Skin of body (tissue), 2 donors: ENCODE data around the gene PLEKHF1. TPM values are rescaled to one million over a fixed set of nuclear protein-coding genes. Genes with fewer than 3 reads are reported as not detected.
"Not testable (repeated sequence)": the region's sequence is repeated elsewhere in the genome, so short reads cannot be mapped to it uniquely, and the experiment has no call there.

Experiments
- DNase-seq: peaks from one replicate; lab custom pipeline; 2025; lab: John Stamatoyannopoulos, UW
- total RNA-seq: library from RNA; depleted of rRNA; stranded (reverse); fragments of >200 nt; gene quantifications from one replicate; pipeline ENCODE4 v1.2.3, GENCODE V29; 2014

Gene PLEKHF1
- total RNA-seq, 1 donor from 2014 or later = 10.7 TPM

DNA sequence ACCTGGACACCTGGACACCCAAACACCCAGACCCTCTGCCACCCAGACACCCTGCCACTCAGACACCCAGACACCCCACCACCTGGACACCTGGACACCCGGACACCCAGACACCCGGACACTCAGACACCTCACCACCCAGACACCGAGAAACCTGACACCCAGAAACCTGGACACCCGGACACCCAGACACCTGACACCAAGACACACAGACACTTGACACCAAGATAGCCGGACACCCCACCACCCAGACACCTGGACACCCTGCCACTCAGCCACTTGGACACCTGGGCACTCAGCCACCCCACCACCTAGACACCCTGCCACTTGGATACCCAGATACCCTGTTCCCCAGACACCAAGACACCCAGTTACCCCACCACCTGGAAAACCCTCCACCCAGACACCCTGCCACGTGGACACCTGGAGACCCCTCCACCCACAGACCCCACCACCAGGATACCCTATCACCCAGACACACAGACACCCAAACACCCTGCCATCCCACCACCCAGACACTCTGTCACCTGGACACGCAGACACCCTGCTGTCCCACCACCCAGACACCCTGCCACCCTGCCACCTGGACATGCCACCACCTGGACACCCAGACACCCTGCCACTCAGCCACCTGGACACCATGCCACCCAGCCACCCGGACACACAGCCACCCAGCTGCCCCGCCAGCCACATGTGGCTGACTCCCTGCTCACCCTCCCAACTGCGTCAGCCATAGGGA, 32.4 kb downstream of the PLEKHF1 start:
- no peak for DNase-seq

DNA sequence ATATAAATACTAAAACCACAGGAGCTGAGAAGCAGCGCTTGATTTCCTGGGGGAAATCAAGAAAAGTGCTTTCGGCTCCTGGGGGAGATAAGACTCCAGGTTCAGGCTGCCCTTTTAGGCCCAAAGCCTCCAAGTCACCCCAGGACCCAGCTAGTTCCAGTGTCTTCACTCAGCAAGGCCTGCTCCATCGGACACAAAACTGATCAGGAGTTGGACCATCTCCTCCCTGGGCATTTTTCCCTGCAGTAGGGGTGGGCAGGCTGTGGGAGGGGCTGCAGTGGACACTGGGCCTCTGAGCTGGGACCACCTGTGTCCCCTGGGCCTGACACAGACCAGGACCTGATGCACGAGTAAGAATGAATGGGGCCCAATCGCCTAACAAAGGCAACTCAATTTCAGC, 34.6 kb downstream of the PLEKHF1 start:
- DNase-seq = no peak

DNA sequence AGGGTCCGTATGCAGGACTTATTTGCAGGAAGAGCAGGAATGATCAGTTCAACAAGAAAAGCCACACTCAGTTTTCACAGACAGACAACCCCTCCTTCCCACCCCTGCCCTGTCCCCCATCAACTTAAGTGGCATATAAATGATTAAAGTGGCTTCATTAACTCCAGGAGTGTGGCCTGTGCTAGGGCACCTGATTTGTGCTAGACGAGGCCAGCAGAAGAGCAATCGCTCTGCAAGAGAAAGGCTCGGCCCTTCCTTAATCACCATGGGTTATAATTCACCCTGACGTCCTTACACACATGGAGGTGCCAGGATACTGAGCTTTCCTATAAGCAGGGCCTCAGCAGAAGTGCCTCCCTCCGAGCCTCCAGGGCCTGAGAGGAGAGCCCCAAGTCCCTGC, 35.2 kb downstream of the PLEKHF1 start:
- DNase-seq = no peak

DNA sequence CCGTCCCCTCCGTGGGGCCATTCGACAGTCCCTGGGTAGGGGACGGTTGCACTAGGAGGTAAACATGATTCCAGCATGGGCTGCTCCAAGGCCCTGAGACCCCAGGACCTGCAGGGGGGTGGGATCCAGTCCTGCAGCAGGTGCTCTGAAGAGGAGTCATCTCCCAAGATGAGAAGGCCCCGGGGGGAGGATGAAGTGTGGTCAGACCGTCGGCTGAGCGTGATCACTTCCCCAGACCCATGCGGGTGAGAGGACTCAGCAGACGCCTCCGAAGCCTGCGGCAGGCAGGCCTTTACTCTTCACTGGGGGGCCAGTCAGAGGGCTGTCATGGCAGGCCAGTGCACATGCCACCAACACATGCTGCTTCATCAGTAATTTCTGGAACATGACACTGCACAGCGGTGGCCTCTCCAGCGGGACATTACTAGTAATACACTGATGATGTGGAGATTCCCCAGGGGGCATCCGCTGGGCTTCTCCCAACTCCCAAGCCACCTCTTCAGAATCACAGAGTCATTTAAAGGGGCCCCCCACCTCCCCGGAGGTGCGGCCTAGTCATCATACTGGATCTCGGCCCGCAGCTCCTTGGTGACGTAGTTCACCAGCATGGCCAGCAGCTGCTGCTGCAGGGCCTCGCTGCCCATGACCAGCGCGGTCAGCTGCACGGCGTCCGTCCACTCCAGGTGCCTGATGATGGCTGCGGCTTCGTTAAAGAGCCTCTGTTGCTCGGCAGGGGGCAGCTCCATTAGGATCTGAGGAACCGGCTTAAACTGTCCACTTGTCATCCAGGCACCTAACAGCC, 37.1 kb downstream of the PLEKHF1 start:
- no peak for DNase-seq

DNA sequence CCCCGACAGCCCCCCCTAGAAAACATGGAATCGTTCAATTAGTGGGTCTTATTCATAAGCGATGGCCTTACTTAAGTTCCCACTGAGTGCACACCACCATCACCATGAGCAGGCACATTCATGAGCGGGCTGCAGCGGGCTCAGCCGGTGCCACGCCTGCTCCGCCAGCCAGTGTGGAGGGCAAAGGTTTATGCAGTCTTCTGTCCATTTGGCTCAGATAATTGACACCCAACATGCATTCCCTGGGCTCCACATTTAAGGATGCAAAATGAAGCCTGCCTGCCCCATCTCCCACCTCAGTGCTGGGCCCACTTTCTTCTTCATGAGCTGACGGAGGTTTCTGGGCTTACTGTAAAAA, 37.7 kb downstream of the PLEKHF1 start:
- DNase-seq = no peak

DNA sequence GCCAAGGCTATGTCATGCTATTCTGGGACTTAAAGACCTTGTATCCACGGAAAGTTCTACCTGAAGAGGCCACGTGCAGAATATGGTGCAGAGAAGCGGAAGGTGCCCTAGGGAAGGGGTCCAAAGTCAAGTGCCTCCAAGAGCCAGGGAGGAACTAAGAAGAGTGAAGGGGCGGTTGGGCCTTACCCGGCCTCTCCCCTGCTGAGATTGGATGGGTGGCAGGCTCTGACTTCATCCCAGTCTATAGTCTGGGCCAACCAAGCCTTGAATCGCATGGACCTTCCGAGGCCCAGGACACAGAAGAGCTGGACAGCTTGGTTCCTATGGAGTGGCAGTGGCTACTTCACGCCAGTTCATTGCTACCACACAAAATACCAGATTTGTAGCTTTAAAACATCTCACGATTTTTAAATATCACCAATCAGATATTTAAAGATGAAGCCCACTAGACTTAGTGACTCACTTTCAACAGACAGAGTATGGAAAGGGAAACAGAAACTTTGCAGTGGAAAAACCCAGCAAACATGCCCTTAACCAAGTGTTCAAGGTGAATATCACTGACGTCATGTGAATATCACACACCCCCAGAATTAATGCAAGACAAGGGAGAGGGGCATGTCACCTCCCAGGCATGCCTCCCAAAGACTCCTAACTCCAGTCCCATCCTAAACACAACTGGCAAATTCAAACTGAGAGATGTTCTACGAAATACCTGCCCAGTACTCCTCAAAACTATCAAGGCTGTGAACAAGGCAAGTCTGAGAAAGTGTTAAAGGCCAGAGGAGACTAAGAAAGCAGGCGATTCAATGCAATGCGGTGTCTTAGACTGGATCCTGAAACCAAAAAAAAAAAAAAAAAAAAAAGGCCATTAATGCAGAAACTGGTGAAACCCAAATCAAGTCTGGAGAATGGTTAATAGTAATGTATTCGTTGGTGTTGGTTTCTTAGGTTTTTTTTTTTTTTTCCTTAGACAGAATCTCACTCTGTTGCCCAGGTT, 39.6 kb downstream of the PLEKHF1 start:
- no peak for DNase-seq

DNA sequence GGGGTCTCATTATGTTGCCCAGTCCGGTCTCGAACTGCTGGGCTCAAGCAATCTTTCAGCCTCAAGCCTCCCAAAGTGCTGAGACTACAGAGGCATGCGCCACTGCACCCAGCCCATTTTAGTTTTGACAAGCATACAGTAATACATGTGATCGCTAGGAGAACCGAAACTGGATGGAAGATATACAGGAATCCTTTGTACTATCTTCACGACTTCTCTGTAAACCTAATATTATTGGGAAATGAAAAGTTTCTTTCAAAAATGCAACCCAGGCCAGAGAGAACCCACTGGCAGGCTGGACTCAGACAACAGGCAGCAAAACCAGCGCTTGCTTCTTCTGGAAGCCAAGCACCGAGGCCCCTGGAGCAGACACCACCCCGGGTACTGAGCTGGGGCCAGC, 40.4 kb downstream of the PLEKHF1 start:
- no peak for DNase-seq

DNA sequence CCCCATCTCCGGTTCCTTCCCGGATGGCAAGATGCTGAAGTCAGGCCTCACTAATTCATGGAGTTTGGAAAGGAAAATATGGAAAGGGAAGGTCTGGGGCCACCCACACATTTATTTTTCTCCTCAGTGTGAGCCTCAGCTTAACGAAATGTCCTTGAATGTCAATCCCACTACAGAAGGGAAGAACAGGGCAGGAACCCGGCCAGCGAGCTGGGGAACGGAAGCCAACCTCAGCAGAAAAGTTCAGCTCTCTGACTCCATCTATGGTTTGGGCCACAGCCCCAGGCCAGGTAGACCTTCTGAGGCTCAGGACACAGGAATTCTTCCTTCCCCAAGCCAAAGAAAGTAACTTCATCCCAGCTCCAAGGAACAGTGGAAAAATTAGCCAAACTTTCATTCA, 41.4 kb downstream of the PLEKHF1 start:
- no peak for DNase-seq

DNA sequence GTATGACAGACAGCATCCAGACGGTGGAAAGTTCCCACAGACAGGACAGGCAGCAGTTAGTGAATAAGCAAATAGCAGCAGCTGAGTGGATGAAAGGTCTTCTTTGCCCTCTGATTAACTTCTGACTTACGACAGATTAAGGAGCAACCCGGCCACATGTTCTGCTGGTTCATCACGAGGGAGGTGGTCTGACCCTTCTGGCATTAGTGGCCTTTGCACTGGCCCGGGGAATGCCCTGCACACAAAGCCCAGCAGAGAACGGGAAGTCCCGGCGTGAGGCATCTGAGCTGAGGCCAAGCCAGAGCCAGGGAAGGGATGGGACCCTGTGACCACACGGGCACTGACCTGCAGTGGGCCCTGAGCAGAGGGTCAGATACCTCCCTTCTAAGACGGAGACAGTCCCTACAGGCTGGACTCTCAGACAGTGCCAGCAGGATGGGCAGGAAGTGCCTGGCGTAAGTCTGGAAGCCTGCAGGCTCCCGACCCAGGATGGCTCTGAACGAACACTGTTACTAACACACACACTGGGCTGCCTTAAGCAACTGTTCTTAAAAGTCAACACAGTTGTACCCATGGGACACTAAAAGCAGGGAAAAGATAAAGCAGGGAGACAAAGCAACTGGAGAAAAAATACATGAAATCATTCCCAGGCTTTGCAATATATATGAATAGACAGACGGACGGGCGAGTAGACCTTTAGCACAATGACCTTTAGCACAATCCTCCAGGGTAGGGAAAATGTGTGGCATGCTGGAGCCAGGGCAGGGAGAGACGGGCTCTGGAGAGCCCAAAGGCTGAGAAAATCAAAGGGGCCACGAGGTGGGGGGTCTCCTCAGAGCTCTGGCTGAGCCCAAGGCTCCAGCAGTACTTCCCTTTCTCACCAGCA, 43.5 kb downstream of the PLEKHF1 start:
- no peak for DNase-seq

DNA sequence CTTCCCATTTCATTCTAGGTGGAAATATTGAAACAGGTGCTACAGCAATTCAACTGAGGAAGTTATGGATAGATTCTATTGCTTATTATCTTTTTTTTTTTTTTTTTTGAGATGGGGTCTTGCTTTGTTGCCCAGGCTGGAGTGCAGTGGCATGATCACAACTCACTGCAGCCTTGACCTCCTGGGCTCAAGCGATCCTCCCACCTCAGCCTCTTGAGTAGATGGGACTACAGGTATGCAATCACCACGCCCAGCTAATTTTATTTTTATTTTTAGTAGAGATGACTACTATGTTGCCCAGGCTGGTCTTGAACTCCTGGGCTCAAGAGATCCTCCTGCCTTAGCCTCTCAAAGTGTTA, 44.2 kb downstream of the PLEKHF1 start:
- DNase-seq = not testable (repeated sequence)

DNA sequence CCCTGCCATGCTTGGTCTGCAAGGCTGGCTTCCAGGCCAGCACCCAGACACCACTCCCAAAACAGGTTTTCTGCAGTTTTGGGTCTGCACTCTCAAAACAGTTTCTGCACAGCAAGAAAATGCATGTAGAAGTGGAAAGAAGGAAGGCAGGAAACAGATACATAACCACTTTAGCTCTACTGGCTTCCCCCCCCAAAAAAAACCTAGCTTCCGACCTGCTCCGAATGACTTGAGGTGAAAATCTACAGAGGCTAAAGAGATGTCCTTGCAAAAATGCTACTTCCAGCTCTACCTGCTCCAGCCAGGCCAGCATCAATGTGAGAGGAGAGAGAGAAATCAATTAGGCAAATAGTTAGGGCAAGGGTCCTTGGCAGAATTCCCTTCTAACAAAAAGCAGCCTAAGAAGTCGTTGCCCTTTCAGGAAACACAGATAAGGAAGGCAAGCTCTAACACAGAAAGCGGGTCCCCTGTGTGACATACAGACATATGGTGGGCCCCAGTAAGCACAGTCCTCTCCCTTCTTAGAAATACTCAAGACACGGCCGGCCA, 46.4 kb downstream of the PLEKHF1 start:
- DNase-seq = no peak

DNA sequence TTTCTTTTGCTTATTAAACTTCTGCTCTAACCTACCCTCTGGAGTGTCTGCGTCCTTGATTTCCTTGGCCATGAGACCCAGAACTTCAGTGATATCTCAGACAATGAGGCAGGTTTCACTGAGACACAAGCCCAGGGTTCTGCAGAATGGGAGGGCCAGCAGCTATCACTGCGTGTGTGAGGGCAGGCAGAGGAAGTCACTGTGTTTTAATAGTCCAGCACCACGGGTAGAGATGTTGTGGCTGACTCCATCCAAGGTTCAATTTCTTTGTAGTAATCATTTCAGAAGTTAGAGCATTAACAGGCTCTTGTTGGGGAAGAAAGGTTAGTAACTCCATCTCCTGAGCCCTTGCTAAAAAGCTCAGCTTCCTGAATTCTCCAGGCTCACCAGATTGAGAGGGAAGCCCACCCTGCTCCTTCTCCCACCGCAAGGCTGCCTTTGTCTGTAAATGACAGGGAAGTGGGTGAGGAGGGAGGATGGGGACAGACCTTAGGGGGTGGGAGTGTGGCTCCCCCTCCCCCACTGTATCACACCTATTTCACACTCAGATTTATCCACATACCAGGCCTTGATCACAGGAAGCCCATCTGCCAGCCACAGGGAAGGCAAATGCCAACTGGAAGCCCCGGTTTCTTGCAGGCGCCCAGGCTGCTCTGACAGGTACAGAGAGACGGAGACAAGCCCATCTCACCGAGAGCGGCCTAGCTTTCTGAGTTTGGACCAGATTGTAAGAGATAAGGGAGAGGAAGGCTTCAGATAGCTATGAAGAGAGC, 47.7 kb downstream of the PLEKHF1 start:
- no peak for DNase-seq

DNA sequence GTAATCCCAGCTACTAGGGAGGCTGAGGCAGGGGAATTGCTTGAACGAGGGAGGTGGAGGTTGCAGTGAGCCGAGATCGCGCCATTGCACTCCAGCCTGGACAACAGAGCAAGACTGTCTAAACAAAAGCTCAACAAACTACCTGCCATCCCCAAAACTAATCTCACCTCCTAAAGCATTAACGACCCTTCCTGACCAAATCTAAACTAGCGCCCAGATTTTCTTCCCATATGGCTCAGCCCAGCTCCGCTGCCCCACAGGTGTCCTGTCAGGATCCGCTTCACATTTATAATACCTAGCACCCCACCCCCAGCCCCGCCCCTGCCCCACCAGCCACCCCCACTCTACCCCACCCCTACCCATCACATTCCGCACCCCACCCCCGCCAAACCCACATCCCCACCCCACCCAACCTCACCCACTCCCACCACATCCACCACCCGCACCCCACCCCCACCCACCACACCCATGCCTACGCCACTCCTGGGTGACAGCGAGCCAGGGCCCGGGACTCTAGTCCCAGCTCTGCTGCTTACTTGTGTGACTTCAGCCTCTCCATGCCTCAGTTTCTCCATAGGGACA, 49.2 kb downstream of the PLEKHF1 start:
- DNase-seq = no peak

DNA sequence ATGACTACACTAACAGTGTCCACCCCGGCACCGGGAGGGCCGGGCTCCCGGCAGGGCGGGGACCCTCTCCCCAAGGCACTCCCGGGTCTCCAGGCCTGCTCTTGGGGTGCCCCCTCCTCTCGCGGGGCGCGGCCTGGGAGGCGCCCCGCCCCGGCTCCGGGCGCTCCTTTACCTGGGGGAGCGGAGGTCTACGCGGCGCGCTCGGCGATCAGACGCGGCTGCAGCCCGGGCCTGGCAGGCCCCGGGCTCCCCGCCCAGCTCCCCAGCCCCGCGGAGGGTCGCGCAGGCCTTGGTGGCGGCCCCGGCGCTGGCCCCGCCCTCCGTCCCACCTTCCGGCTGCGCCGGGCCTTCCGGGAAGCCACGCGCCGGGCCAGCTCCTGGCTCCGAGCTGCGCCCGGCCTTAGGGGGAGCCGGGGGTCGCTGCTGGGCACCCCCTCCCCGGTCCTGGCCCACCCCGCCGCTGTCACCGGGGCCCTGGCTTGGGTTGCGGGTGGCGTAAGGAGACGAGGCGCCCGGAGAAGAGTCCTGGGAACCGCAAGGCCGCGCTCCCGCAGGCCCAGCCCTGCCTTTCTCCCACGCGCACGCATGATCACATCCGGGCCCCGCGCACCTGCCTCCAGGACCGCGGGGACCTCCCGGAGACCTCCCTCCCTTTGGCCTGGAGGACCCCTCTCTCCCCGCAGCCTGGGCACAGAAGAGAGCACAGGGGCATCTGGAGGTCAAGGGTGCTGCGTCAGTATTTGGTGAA, 49.9 kb downstream of the PLEKHF1 start, which contains the start of gene C19orf12:
TSS of gene C19orf12 (minus strand) at position 309 of the 748 bp plus-strand sequence. CDS start 6,848 bp downstream, outside the sequence.
- DNase-seq = peak; percentile 34

DNA sequence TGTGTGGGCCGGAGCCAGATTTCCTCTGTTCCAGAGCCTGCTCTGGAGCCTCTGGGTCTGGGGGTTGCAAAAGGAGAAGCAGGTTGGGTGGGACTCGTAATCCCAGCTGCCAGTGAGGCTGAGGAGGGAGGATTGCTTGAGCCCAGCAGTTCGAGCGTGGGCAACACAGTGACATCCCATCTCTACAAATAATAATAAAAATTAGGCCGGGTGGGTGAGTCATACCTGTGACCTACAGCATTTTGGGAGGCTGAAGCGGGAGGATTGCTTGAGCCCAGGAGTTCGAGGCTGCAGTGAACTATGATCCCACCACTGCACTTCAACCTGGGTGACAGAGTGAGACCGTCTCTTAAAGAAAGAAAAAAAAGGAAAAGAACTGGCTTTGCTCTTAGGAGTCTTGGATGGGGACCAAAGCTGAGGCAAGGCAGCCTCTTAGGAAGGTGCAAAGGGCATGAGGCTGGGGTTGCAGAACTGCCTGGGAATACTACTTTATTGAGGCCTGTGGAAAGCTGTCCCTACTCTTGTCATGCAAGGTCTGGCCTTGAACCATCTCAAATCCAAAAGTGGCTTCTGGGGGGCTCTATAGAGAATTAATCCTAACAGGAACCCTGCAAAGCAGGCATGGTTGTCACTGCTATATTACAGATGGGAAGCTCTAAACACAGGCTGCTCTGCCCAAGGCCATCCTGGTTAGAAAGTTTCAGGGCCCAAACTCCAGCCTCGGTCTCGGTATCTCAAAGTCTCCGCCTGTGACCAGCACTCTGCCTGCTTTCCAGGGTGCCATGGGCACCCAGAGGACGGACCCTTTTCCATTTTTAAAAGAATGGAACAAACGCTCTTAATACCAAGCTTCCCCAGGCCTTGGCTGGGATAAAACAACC, 50.7 kb downstream of the PLEKHF1 start:
- DNase-seq = no peak

DNA sequence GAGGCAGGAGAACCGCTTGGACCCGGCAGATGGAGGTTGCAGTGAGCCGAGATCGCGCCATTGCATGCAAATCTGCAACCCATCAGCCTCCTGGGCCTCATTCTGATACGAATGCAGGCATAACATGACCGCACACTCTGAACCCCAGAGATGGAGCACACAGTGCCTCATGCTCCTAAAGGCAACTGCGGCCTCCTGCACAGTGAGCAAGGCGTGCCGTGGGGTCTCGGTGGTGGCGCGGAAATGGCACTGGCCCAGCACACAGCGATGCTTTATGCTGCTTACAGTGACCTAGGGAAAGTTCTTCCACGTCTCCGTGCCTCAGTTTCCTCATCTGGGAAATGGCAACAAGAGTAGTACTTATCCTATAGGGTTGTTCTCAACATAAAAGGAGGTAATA, 51.8 kb downstream of the PLEKHF1 start:
- DNase-seq = no peak

DNA sequence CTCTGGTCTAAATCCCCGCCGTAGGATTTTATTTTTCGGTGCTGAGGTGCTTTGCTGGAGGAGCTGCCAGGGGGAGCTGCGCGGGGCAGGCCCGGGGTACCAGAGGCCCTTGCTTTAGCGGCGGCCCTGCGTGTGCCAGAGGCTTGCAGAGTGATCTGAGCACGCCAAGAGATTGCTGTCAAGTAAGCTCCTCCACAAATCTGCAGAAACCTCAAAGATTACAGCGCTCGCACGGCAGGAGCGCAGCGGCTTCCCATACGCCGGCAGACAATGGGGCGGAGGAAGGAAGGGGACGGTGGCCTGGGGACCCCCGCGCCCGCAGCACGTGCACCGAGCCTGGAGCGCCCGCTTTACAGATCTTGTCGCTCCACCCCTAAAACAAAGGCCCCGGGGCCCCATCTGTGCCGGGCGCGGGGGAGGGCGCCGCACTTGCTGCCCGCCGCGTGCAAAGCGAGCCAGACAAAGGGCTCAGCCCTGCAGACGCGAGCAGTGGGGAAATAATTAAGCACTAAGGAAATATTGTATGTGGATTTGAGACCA, 58.9 kb downstream of the PLEKHF1 start:
- peak; percentile 21 for DNase-seq
